IMR-90 (cell line): ENCODE data around the gene ROM1.

Experiments
- CEBPB ChIP-seq: IDR thresholded peaks from 2 replicates; pipeline ENCODE4 v1.6.1; 2012; ENCODE audit warnings: low read depth, low read length, improper control_type of control experiment
- CTCF ChIP-seq: conservative IDR thresholded peaks from 2 replicates; pipeline ENCODE4 v1.5.1; 2012; ENCODE audit warnings: mild to moderate bottlenecking, low read depth, low read length, improper control_type of control experiment
- FOS ChIP-seq: fragments of 150-350 bp; IDR thresholded peaks from 2 replicates; pipeline ENCODE4 v1.6.1; 2016; ENCODE audit warnings: low read depth, low read length
- MAFK ChIP-seq: IDR thresholded peaks from 2 replicates; pipeline ENCODE4 v1.6.1; 2012; ENCODE audit warnings: low read depth, low read length, improper control_type of control experiment
- POLR2A ChIP-seq: IDR thresholded peaks from 2 replicates; pipeline ENCODE4 v1.6.1; 2012; ENCODE audit warnings: mild to moderate bottlenecking, low read depth, low read length
- SMC3 ChIP-seq: fragments of 150-350 bp; IDR thresholded peaks from 2 replicates; pipeline ENCODE4 v1.6.1; 2016; ENCODE audit warnings: low read depth, mild to moderate bottlenecking, antibody characterized with exemption, low read length, moderate library complexity

GRCh38 chr11:62599901-62600300 is 13.2 kb upstream of the ROM1 start:
- no peak for TF ChIP-seq CTCF
- TF ChIP-seq MAFK, result no peak
- no peak for TF ChIP-seq POLR2A
- TF ChIP-seq SMC3, result no peak
- TF ChIP-seq CEBPB, result no peak
- TF ChIP-seq FOS, result no peak
